H4 (cell line): Measurements from ENCODE around the gene RTP4. TPM values are rescaled to one million over a fixed set of nuclear protein-coding genes. Genes with fewer than 3 reads are reported as not detected.
"Not testable (repeated sequence)": the region's sequence is repeated elsewhere in the genome, so short reads cannot be mapped to it uniquely, and the experiment has no call there.

Experiments used
- DNase-seq: peaks from one replicate; pipeline ENCODE4 v3.0.0-alpha.2; 2015; ENCODE audit warnings: low spot score
- total RNA-seq: library from RNA; depleted of rRNA; stranded (reverse); fragments of >200 nt; shearing (Covaris generic); gene quantifications from 2 replicates; pipeline ENCODE4 v1.2.3, GENCODE V29; 2014; rRNA removed

RTP4 gene
- total RNA-seq, 1 experiment from 2014 or later, result 16.6 TPM

DNA sequence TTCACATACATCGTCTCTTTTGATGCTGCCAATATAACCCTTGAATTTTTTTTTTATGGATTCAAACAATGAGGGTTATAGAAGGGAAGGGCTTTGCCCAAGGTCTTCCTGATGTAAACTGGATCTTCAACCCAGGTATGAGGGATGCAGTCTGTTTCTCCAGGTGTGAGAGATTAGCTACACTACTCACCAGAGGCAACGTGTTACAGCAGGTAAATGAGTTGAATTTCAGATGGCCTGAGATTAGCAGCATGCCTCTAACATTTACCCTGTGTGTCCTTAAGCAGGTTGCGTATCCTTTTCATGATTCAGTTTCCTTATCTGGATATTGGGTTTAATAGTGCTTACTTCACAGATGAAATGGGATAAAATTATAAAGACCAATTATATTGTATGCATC, 1.9 kb downstream of the RTP4 start:
- no peak for DNase-seq

DNA sequence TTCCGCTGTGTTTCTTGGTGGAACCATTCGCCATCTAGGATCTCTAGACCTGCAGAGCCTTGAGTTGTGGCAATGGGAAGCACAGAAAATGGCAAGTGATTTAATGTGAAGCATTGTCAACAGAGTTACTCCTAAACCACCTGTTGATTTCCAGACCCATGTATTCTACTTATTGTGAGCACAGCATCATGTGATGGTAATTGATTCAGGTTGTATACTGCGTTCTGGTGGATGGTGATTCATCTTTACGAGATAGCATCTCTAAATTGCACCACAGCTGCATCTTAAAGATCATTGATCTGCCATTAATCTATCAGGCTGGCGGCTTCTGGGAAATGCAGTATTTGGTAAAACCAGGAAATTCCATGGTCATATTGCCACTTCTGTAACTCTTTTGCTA, 7.4 kb downstream of the RTP4 start:
- DNase-seq, result no peak

- DNase-seq, result no peak
Measured at GRCh38 chr3:187377842-187378241, 9.7 kb downstream of the RTP4 start.

- no peak for DNase-seq
Measured at GRCh38 chr3:187382609-187383151, 14.5 kb downstream of the RTP4 start.

DNA sequence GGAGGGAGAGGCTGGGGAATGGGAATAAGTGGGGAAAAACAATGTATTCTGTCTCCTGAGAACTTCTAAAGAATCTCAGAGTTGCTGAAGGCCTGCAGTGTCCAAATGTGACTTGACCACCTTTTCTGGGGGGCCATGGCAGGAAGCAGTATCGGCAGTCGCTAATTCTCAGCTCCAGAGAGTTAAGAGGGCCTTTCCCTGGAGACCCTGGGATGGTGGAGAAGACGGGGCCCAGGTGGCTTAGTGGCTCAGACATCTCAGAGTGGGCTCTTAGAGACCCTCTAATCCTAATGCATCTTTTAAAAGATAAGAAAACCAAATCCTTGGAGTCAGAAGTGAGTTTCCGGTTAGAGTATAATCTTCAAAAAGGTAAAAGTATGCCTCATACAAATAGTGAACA, 15.1 kb downstream of the RTP4 start:
- DNase-seq, result no peak

DNA sequence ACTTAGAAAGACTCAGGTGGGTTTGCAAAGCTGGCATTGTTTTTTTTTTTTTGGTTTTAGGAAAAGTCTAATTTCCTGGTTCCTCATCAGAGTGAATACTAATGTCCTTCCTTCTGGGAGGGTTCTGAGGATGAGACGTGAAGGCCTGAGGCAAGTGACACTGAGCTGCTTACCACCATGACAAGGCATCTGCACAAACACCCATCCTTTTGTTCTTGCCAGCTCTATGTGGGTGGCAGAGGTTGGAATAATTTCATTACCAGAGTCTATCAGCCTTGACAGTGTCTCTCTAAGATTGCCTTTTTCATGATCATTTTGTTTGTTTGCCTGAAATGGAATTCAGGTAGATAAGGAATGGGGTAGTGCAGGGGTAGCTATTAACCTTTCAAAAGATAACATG, 17.1 kb downstream of the RTP4 start:
- no peak for DNase-seq

- DNase-seq, result no peak
Measured at GRCh38 chr3:187396661-187397060, 28.5 kb downstream of the RTP4 start.

DNA sequence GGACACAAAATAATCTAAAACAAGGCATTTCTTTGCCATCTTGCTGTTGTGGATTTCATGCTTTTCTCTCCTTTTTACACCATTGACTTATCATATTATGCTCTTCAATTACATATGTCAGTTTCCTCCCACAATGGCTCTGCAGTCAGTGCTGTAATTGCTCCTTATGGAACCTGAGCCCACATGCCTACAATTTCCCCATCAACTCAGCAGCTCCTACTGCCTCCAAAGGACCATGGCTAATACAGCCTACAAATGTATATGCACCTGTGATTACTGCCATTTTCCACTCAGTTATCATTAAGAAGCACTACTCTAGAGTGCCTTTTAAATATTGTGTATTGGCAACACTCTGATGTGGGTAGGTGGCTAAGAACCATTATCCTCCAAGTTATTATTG, 30.8 kb downstream of the RTP4 start:
- no peak for DNase-seq

- no peak for DNase-seq
Measured at GRCh38 chr3:187400756-187401155, 32.6 kb downstream of the RTP4 start.

DNA sequence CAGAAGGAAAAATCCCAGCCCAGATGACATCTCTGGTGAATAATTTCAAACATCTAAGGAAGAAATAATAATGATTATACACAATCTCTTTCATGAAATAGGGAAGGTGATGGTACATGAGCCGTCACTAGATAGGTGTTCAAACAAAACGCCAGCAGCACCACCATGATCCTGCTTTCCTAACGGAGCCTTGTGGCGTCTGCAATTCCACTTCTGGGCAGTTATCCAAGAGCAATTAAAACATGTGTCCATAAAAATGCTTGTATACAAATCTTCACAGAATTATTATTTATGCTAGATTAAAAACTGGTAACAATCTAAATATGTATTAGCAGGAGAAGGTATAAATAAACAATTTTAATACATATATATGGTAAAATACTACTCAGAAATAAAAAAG, 33.7 kb downstream of the RTP4 start:
- no peak for DNase-seq

DNA sequence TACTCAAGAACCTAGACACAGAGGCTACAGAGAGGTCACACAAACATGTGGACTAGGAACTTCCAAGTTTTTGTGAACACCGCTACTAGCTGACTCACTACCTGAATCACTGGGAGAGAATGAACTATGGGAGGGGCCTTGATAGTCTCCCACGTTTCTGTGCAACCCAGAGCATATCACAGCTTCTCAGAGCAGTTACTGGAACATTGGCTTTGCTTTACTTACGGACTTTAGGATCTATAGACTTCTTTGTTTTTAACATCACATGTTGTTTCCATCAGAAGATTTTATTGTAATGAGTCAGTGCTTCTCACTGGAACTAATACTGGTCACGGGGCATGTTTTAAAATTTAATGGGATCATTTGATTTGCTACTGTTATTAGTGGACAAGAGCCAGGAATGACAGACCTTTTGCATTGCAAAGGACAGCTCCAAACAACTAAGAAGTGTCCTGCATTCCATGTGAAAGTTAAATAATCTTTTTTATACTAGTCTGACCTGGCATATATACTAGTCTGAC, 35.6 kb downstream of the RTP4 start:
- peak; percentile 92 for DNase-seq

- no peak for DNase-seq
Measured at GRCh38 chr3:187406927-187407326, 38.7 kb downstream of the RTP4 start.

DNA sequence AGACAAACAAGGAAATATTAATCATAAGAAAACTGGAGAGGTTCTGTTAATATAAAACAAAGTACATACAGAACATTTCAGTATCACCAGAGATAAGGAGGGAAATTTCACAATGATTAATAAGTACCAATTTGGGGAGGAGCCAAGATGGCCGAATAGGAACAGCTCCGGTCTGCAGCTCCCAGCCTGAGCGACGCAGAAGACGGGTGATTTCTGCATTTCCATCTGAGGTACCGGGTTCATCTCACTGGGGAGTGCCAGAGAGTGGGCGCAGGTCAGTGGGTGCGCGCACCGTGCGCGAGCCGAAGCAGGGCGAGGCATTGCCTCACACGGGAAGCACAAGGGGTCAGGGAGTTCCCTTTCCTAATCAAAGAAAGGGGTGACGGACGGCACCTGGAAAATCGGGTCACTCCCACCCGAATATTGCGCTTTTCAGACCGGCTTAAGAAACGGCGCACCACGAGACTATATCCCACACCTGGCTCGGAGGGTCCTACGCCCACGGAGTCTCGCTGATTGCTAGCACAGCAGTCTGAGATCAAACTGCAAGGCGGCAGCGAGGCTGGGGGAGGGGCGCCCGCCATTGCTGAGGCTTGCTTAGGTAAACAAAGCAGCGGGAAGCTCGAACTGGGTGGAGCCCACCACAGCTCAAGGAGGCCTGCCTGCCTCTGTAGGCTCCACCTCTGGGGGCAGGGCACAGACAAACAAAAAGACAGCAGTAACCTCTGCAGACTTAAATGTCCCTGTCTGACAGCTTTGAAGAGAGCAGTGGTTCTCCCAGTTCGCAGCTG, 44.0 kb downstream of the RTP4 start:
- DNase-seq, result not testable (repeated sequence)

Other genes starting within 250 kb of the RTP4 start
- gene RPL39L, start 228.9 kb upstream of the RTP4 start, total RNA-seq, result 76.1 and 100.0 TPM in 2 replicates
- gene RTP1, start 170.9 kb upstream of the RTP4 start, total RNA-seq, result 0.29 TPM in 1 of 2 replicates, not detected in the other
- 6.0 and 10.2 TPM in 2 replicates for gene MASP1, start 76.6 kb upstream of the RTP4 start, total RNA-seq